ENCODE data around the gene CEP128. TPM values are rescaled to one million over a fixed set of nuclear protein-coding genes. Genes with fewer than 3 reads are reported as not detected.

Gene CEP128
- polyA plus RNA-seq, 1 donor (not counting 4 experiments of a cell fraction or from before 2014, with no cell fraction given) = 2.6 TPM

DNA sequence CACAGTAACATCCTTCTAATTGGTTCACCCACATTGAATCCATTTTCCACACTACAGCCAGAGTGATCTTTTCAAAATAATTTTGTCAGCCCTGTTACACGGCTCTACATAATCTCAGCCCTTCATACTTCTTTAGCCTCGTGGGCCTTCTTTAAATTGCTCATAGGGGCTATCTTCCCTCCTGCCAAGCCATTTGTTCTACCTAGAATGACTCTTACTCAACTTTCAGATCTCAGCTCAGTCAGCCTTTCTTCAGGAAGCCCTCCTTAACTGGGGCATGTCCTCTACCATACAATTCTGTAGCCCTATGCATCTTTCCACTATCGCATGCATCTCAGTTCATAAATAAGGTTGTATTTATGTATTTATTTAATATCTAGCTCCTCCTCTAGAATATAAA is 39.7 kb downstream of the CEP128 start:
- TF ChIP-seq EZH2 (IDR thresholded peaks at IDR 0.05; ENCODE audit: low read length) = no peak
- TF ChIP-seq, protein P1, sequence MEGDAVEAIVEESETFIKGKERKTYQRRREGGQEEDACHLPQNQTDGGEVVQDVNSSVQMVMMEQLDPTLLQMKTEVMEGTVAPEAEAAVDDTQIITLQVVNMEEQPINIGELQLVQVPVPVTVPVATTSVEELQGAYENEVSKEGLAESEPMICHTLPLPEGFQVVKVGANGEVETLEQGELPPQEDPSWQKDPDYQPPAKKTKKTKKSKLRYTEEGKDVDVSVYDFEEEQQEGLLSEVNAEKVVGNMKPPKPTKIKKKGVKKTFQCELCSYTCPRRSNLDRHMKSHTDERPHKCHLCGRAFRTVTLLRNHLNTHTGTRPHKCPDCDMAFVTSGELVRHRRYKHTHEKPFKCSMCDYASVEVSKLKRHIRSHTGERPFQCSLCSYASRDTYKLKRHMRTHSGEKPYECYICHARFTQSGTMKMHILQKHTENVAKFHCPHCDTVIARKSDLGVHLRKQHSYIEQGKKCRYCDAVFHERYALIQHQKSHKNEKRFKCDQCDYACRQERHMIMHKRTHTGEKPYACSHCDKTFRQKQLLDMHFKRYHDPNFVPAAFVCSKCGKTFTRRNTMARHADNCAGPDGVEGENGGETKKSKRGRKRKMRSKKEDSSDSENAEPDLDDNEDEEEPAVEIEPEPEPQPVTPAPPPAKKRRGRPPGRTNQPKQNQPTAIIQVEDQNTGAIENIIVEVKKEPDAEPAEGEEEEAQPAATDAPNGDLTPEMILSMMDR (optimal IDR thresholded peaks at IDR 0.05 in 1 of 3, IDR thresholded peaks at IDR 0.05 in 1 of 3, conservative IDR thresholded peaks at IDR 0.05 in 1 of 3; ENCODE audit: extremely low read depth in 1 of 3, insufficient read depth in 2 of 3, low read length in 3 of 3) = no peak
- Histone ChIP-seq H3K27ac (ENCODE audit: control insufficient read depth, insufficient read depth, low read length) (no peak overlapping the region), H3K9ac (ENCODE audit: control insufficient read depth, extremely low read depth, insufficient read depth, low read length) (no peak overlapping the region), H3K4me2 (ENCODE audit: control insufficient read depth, extremely low read depth, insufficient read depth, low read depth, low read length) (no peak overlapping the region), H2AFZ (ENCODE audit: control insufficient read depth, low read length) (no peak overlapping the region), H3K79me2 (ENCODE audit: control insufficient read depth, insufficient read depth, low read length) (no peaks in the 10 kb centered on the region), H3K9me1 (ENCODE audit: control insufficient read depth, extremely low read depth, insufficient read depth, low read length) (no peaks in the 10 kb centered on the region), H4K20me1 (ENCODE audit: control insufficient read depth, extremely low read depth, insufficient read depth, low read length) (no peaks in the 10 kb centered on the region), H3K4me3 (ENCODE audit: control insufficient read depth in 2 of 3, extremely low read depth in 1 of 3, insufficient read depth in 2 of 3, low read depth in 1 of 3, low read length in 3 of 3) (no peak overlapping the region), H3K27me3 (ENCODE audit: control insufficient read depth, extremely low read depth, insufficient read depth, low read length) (no peaks in the 10 kb centered on the region), H3K9me3 (ENCODE audit: control insufficient read depth, low read depth, low read length) (no peaks in the 10 kb centered on the region), H3K4me1 (ENCODE audit: control insufficient read depth, extremely low read depth, insufficient read depth, low read length) (no peaks in the 10 kb centered on the region), H3K36me3 (ENCODE audit: control insufficient read depth in 2 of 2, extremely low read depth in 1 of 2, insufficient read depth in 2 of 2, low read length in 2 of 2) (no peaks in the 10 kb centered on the region)
- no peak for DNase-seq (ENCODE audit: low read depth, low spot score)
- dilution Hi-C loops (cut with MboI; ENCODE audit: extremely low pct_ligation_motif_present, low sequenced_read_pairs) = no loop called here
- FAIRE-seq = no peak

DNA sequence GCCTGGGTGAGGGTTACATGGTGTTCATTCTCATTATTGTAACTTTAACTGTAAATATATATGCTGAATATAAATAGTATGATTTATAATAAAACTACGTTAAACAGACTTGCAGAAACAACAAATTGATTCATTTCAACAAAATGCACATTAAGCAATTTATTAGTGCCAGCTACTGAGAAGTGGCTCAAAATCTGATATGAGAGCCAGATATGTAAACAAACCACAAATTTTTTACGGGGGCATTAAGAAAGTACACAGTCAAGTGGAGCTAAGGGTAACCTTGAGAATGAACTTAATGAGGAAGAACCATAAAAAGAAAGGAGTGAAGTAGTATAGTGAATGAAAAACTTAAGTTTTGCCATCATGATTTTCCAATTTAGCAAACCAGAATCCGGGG is 40.3 kb downstream of the CEP128 start:
- no peaks in the 10 kb centered on the region for H3K36me3 ChIP-seq (ENCODE audit: control insufficient read depth in 2 of 2, extremely low read depth in 1 of 2, insufficient read depth in 2 of 2, low read length in 2 of 2)
- H3K4me1 ChIP-seq (ENCODE audit: control insufficient read depth, extremely low read depth, insufficient read depth, low read length) = no peaks in the 10 kb centered on the region
- H3K4me3 ChIP-seq (ENCODE audit: control insufficient read depth in 2 of 3, extremely low read depth in 1 of 3, insufficient read depth in 2 of 3, low read depth in 1 of 3, low read length in 3 of 3) = no peak overlapping the region
- no peaks in the 10 kb centered on the region for H3K9me3 ChIP-seq (ENCODE audit: control insufficient read depth, low read depth, low read length)
- H3K79me2 ChIP-seq (ENCODE audit: control insufficient read depth, insufficient read depth, low read length) = no peaks in the 10 kb centered on the region
- no peaks in the 10 kb centered on the region for H3K9me1 ChIP-seq (ENCODE audit: control insufficient read depth, extremely low read depth, insufficient read depth, low read length)
- H2AFZ ChIP-seq (ENCODE audit: control insufficient read depth, low read length) = no peak overlapping the region
- no peak for FAIRE-seq
- TF ChIP-seq, protein P1 (optimal IDR thresholded peaks at IDR 0.05 in 1 of 3, IDR thresholded peaks at IDR 0.05 in 1 of 3, conservative IDR thresholded peaks at IDR 0.05 in 1 of 3; ENCODE audit: extremely low read depth in 1 of 3, insufficient read depth in 2 of 3, low read length in 3 of 3) = no peak
- no peak for TF ChIP-seq EZH2 (IDR thresholded peaks at IDR 0.05; ENCODE audit: low read length)
- H3K4me2 ChIP-seq (ENCODE audit: control insufficient read depth, extremely low read depth, insufficient read depth, low read depth, low read length) = no peak overlapping the region
- dilution Hi-C loops (cut with MboI; ENCODE audit: extremely low pct_ligation_motif_present, low sequenced_read_pairs) = no loop called here
- DNase-seq (ENCODE audit: low read depth, low spot score) = no peak
- no peak overlapping the region for H3K9ac ChIP-seq (ENCODE audit: control insufficient read depth, extremely low read depth, insufficient read depth, low read length)
- no peaks in the 10 kb centered on the region for H4K20me1 ChIP-seq (ENCODE audit: control insufficient read depth, extremely low read depth, insufficient read depth, low read length)
- H3K27me3 ChIP-seq (ENCODE audit: control insufficient read depth, extremely low read depth, insufficient read depth, low read length) = no peaks in the 10 kb centered on the region
- no peak overlapping the region for H3K27ac ChIP-seq (ENCODE audit: control insufficient read depth, insufficient read depth, low read length)
